Measurements from ENCODE around the gene GAB2.

GAB2 gene

GRCh38 chr11:78386215-78386941 lies 31.2 kb downstream of the GAB2 start:
- no peak overlapping the region for H3K27ac ChIP-seq (ENCODE audit: low read depth in 2 of 2, low read length in 2 of 2)
- no peaks in the 10 kb centered on the region for H3K4me1 ChIP-seq (ENCODE audit: control insufficient read depth in 2 of 2, insufficient read depth in 2 of 2, low read length in 2 of 2)
- H3K36me3 ChIP-seq (ENCODE audit: control insufficient read depth in 2 of 2, insufficient read depth in 2 of 2, low read length in 2 of 2), result peaks cover 0 to 3% of the 10 kb centered on the region in 2 donors
- no peaks in the 10 kb centered on the region for H3K27me3 ChIP-seq (ENCODE audit: control insufficient read depth in 2 of 2, insufficient read depth in 2 of 2, low read length in 2 of 2)
- H3K4me3 ChIP-seq (ENCODE audit: low read length in 2 of 2), result no peak overlapping the region
- H3K9me3 ChIP-seq (ENCODE audit: control insufficient read depth in 2 of 2, low read length in 2 of 2), result peaks cover 2 to 5% of the 10 kb centered on the region in 2 donors
- no peak overlapping the region for H3K9ac ChIP-seq (ENCODE audit: low read depth in 1 of 2, low read length in 2 of 2)

- Histone ChIP-seq H3K27me3 (ENCODE audit: control insufficient read depth in 2 of 2, insufficient read depth in 2 of 2, low read length in 2 of 2) (no peaks in the 10 kb centered on the region), H3K9ac (ENCODE audit: low read depth in 1 of 2, low read length in 2 of 2) (no peak overlapping the region), H3K27ac (ENCODE audit: low read depth in 2 of 2, low read length in 2 of 2) (no peak overlapping the region), H3K4me1 (ENCODE audit: control insufficient read depth in 2 of 2, insufficient read depth in 2 of 2, low read length in 2 of 2) (no peaks in the 10 kb centered on the region), H3K9me3 (ENCODE audit: control insufficient read depth in 2 of 2, low read length in 2 of 2) (peaks cover 2 to 5% of the 10 kb centered on the region in 2 donors), H3K4me3 (ENCODE audit: low read length in 2 of 2) (no peak overlapping the region), H3K36me3 (ENCODE audit: control insufficient read depth in 2 of 2, insufficient read depth in 2 of 2, low read length in 2 of 2) (peaks cover 0 to 3% of the 10 kb centered on the region in 2 donors)
Measured at GRCh38 chr11:78385205-78385604, 32.4 kb downstream of the GAB2 start.

GRCh38 chr11:78384231-78384630 lies 33.4 kb downstream of the GAB2 start:
- Histone ChIP-seq H3K4me3 (ENCODE audit: low read length in 2 of 2) (no peak overlapping the region), H3K27me3 (ENCODE audit: control insufficient read depth in 2 of 2, insufficient read depth in 2 of 2, low read length in 2 of 2) (no peaks in the 10 kb centered on the region), H3K27ac (ENCODE audit: low read depth in 2 of 2, low read length in 2 of 2) (no peak overlapping the region), H3K9me3 (ENCODE audit: control insufficient read depth in 2 of 2, low read length in 2 of 2) (peaks cover 2 to 5% of the 10 kb centered on the region in 2 donors), H3K9ac (ENCODE audit: low read depth in 1 of 2, low read length in 2 of 2) (no peak overlapping the region), H3K4me1 (ENCODE audit: control insufficient read depth in 2 of 2, insufficient read depth in 2 of 2, low read length in 2 of 2) (no peaks in the 10 kb centered on the region), H3K36me3 (ENCODE audit: control insufficient read depth in 2 of 2, insufficient read depth in 2 of 2, low read length in 2 of 2) (peaks cover 0 to 3% of the 10 kb centered on the region in 2 donors)

GRCh38 chr11:78381865-78382264 lies 35.8 kb downstream of the GAB2 start:
- Histone ChIP-seq H3K36me3 (ENCODE audit: control insufficient read depth in 2 of 2, insufficient read depth in 2 of 2, low read length in 2 of 2) (peaks cover 0 to 3% of the 10 kb centered on the region in 2 donors), H3K27ac (ENCODE audit: low read depth in 2 of 2, low read length in 2 of 2) (no peak overlapping the region), H3K9ac (ENCODE audit: low read depth in 1 of 2, low read length in 2 of 2) (no peak overlapping the region), H3K4me3 (ENCODE audit: low read length in 2 of 2) (no peak overlapping the region), H3K27me3 (ENCODE audit: control insufficient read depth in 2 of 2, insufficient read depth in 2 of 2, low read length in 2 of 2) (no peaks in the 10 kb centered on the region), H3K9me3 (ENCODE audit: control insufficient read depth in 2 of 2, low read length in 2 of 2) (peaks cover 2 to 5% of the 10 kb centered on the region in 2 donors), H3K4me1 (ENCODE audit: control insufficient read depth in 2 of 2, insufficient read depth in 2 of 2, low read length in 2 of 2) (peaks cover 5 to 15% of the 10 kb centered on the region in 2 donors)

- Histone ChIP-seq H3K36me3 (ENCODE audit: control insufficient read depth in 2 of 2, insufficient read depth in 2 of 2, low read length in 2 of 2) (peaks cover 0 to 3% of the 10 kb centered on the region in 2 donors), H3K9me3 (ENCODE audit: control insufficient read depth in 2 of 2, low read length in 2 of 2) (peaks cover 2 to 4% of the 10 kb centered on the region in 2 donors), H3K4me1 (ENCODE audit: control insufficient read depth in 2 of 2, insufficient read depth in 2 of 2, low read length in 2 of 2) (peaks cover 7 to 15% of the 10 kb centered on the region in 2 donors), H3K27ac (ENCODE audit: low read depth in 2 of 2, low read length in 2 of 2) (no peak overlapping the region), H3K27me3 (ENCODE audit: control insufficient read depth in 2 of 2, insufficient read depth in 2 of 2, low read length in 2 of 2) (no peaks in the 10 kb centered on the region), H3K9ac (ENCODE audit: low read depth in 1 of 2, low read length in 2 of 2) (no peak overlapping the region), H3K4me3 (ENCODE audit: low read length in 2 of 2) (no peak overlapping the region)
Measured at GRCh38 chr11:78380615-78381051, 37.0 kb downstream of the GAB2 start.

- Histone ChIP-seq H3K4me3 (ENCODE audit: low read length in 2 of 2) (no peak overlapping the region), H3K27me3 (ENCODE audit: control insufficient read depth in 2 of 2, insufficient read depth in 2 of 2, low read length in 2 of 2) (no peaks in the 10 kb centered on the region), H3K9ac (ENCODE audit: low read depth in 1 of 2, low read length in 2 of 2) (no peak overlapping the region), H3K9me3 (ENCODE audit: control insufficient read depth in 2 of 2, low read length in 2 of 2) (no peaks in the 10 kb centered on the region), H3K4me1 (ENCODE audit: control insufficient read depth in 2 of 2, insufficient read depth in 2 of 2, low read length in 2 of 2) (peaks cover 8 to 15% of the 10 kb centered on the region in 2 donors), H3K36me3 (ENCODE audit: control insufficient read depth in 2 of 2, insufficient read depth in 2 of 2, low read length in 2 of 2) (no peaks in the 10 kb centered on the region), H3K27ac (ENCODE audit: low read depth in 2 of 2, low read length in 2 of 2) (peak overlapping the region in 1 of 2 donors; percentile 49)
Measured at GRCh38 chr11:78379039-78379670, 38.5 kb downstream of the GAB2 start.

- Histone ChIP-seq H3K9ac (ENCODE audit: low read depth in 1 of 2, low read length in 2 of 2) (no peak overlapping the region), H3K27me3 (ENCODE audit: control insufficient read depth in 2 of 2, insufficient read depth in 2 of 2, low read length in 2 of 2) (no peaks in the 10 kb centered on the region), H3K9me3 (ENCODE audit: control insufficient read depth in 2 of 2, low read length in 2 of 2) (no peaks in the 10 kb centered on the region), H3K36me3 (ENCODE audit: control insufficient read depth in 2 of 2, insufficient read depth in 2 of 2, low read length in 2 of 2) (no peaks in the 10 kb centered on the region), H3K4me3 (ENCODE audit: low read length in 2 of 2) (peak overlapping the region; percentile 26 to 39), H3K27ac (ENCODE audit: low read depth in 2 of 2, low read length in 2 of 2) (peak overlapping the region; percentile 48 to 49), H3K4me1 (ENCODE audit: control insufficient read depth in 2 of 2, insufficient read depth in 2 of 2, low read length in 2 of 2) (peaks cover 8 to 22% of the 10 kb centered on the region in 2 donors)
Measured at GRCh38 chr11:78377625-78378418, 39.8 kb downstream of the GAB2 start.

GRCh38 chr11:78376858-78377257 lies 40.8 kb downstream of the GAB2 start:
- no peak overlapping the region for H3K9ac ChIP-seq (ENCODE audit: low read depth in 1 of 2, low read length in 2 of 2)
- H3K4me3 ChIP-seq (ENCODE audit: low read length in 2 of 2), result no peak overlapping the region
- H3K4me1 ChIP-seq (ENCODE audit: control insufficient read depth in 2 of 2, insufficient read depth in 2 of 2, low read length in 2 of 2), result peaks cover 8 to 30% of the 10 kb centered on the region in 2 donors
- peak overlapping the region in 1 of 2 donors; percentile 12 for H3K27ac ChIP-seq (ENCODE audit: low read depth in 2 of 2, low read length in 2 of 2)
- H3K36me3 ChIP-seq (ENCODE audit: control insufficient read depth in 2 of 2, insufficient read depth in 2 of 2, low read length in 2 of 2), result no peaks in the 10 kb centered on the region
- no peaks in the 10 kb centered on the region for H3K27me3 ChIP-seq (ENCODE audit: control insufficient read depth in 2 of 2, insufficient read depth in 2 of 2, low read length in 2 of 2)
- H3K9me3 ChIP-seq (ENCODE audit: control insufficient read depth in 2 of 2, low read length in 2 of 2), result no peaks in the 10 kb centered on the region

- no peak overlapping the region for H3K4me3 ChIP-seq (ENCODE audit: low read length in 2 of 2)
- H3K36me3 ChIP-seq (ENCODE audit: control insufficient read depth in 2 of 2, insufficient read depth in 2 of 2, low read length in 2 of 2), result no peaks in the 10 kb centered on the region
- no peak overlapping the region for H3K27ac ChIP-seq (ENCODE audit: low read depth in 2 of 2, low read length in 2 of 2)
- no peaks in the 10 kb centered on the region for H3K27me3 ChIP-seq (ENCODE audit: control insufficient read depth in 2 of 2, insufficient read depth in 2 of 2, low read length in 2 of 2)
- no peaks in the 10 kb centered on the region for H3K9me3 ChIP-seq (ENCODE audit: control insufficient read depth in 2 of 2, low read length in 2 of 2)
- H3K4me1 ChIP-seq (ENCODE audit: control insufficient read depth in 2 of 2, insufficient read depth in 2 of 2, low read length in 2 of 2), result peaks cover 8 to 41% of the 10 kb centered on the region in 2 donors
- no peak overlapping the region for H3K9ac ChIP-seq (ENCODE audit: low read depth in 1 of 2, low read length in 2 of 2)
Measured at GRCh38 chr11:78374917-78375316, 42.7 kb downstream of the GAB2 start.

- H3K27me3 ChIP-seq (ENCODE audit: control insufficient read depth in 2 of 2, insufficient read depth in 2 of 2, low read length in 2 of 2), result no peaks in the 10 kb centered on the region
- H3K27ac ChIP-seq (ENCODE audit: low read depth in 2 of 2, low read length in 2 of 2), result no peak overlapping the region
- H3K4me1 ChIP-seq (ENCODE audit: control insufficient read depth in 2 of 2, insufficient read depth in 2 of 2, low read length in 2 of 2), result peaks cover 8 to 39% of the 10 kb centered on the region in 2 donors
- H3K36me3 ChIP-seq (ENCODE audit: control insufficient read depth in 2 of 2, insufficient read depth in 2 of 2, low read length in 2 of 2), result no peaks in the 10 kb centered on the region
- H3K9ac ChIP-seq (ENCODE audit: low read depth in 1 of 2, low read length in 2 of 2), result no peak overlapping the region
- no peaks in the 10 kb centered on the region for H3K9me3 ChIP-seq (ENCODE audit: control insufficient read depth in 2 of 2, low read length in 2 of 2)
- no peak overlapping the region for H3K4me3 ChIP-seq (ENCODE audit: low read length in 2 of 2)
Measured at GRCh38 chr11:78373689-78374088, 43.9 kb downstream of the GAB2 start.

Data from mucosa of rectum (tissue), 2 donors.